ENCODE results near the gene MAPK8IP2. TPM values are rescaled to one million over a fixed set of nuclear protein-coding genes. Genes with fewer than 3 reads are reported as not detected.

MAPK8IP2 gene
- polyA plus RNA-seq, 1 of the 3 experiments (the other 2 are of a cell fraction), result 2.7 TPM

- POLR2A ChIA-PET, result interaction anchor here (0.6 to 1.5 kb wide), 6 partner anchors 12 to 93 kb away, joined by 3 to 7 read pairs (median 4); partner anchors contain the start of genes LMF2, SCO2 and SYCE3
- Histone ChIP-seq H3K4me3 (ENCODE audit: low read depth in 2 of 2, low read length in 1 of 2) (peak overlapping the region in 1 of 2 experiments; percentile 56; a peak in 3 of 4 replicates), H3K27ac (ENCODE audit: low read depth in 2 of 2, low read length in 1 of 2) (peak overlapping the region in 1 of 2 experiments; percentile 62; a peak in 2 of 4 replicates), H3K9me2 (no peaks in the 10 kb centered on the region), H3F3A (replicated peaks; ENCODE audit: insufficient read depth) (no peaks in the 10 kb centered on the region), H3K79me2 (ENCODE audit: insufficient read depth) (no peaks in the 10 kb centered on the region), H3K4me1 (ENCODE audit: control insufficient read depth in 1 of 2, insufficient read depth in 2 of 2, low read depth in 1 of 2, low read length in 1 of 2) (peaks cover 0 to 10% of the 10 kb centered on the region in 2 experiments; a peak in 1 of 4 replicates), H3K9me3 (no peaks in the 10 kb centered on the region), H2AFZ (ENCODE audit: low read depth) (no peak overlapping the region), H3K4me2 (peak overlapping the region; percentile 73; the same call in 1 of the 2 replicates), H3K9ac (no peak overlapping the region), H3K36me3 (replicated peaks in 1 of 2; ENCODE audit: control insufficient read depth in 1 of 2, insufficient read depth in 2 of 2, low read length in 1 of 2) (no peaks in the 10 kb centered on the region), H4K20me1 (ENCODE audit: insufficient read depth) (no peaks in the 10 kb centered on the region), H3K27me3 (ENCODE audit: insufficient read depth) (no peaks in the 10 kb centered on the region)
- WGBS (ENCODE audit: low lambda C conversion rate), result 40% methylated on average over 8 of the region's 52 CpGs
- peak; percentile 2; the same call in 1 of the 2 replicates for TF ChIP-seq REST (IDR thresholded peaks at IDR 0.05; ENCODE audit: low read depth, low read length)
- no peak for TF ChIP-seq TCF12 (IDR thresholded peaks at IDR 0.05)
- no peak for TF ChIP-seq FOXJ3 (CRISPR knock-in tag; IDR thresholded peaks at IDR 0.05)
- peak; percentile 90 for DNase-seq
- CTCF ChIA-PET, result interaction anchor here (0.7 to 2.4 kb wide), 8 partner anchors 12 to 360 kb away, joined by 3 to 17 read pairs (median 4); partner anchors contain the start of genes ARSA, SCO2 and SYCE3
Measured at GRCh38 chr22:50600967-50601668, 525 bp downstream of the MAPK8IP2 start.

GRCh38 chr22:50601669-50602337, 1.2 kb downstream of the MAPK8IP2 start:
- Histone ChIP-seq H3F3A (replicated peaks; ENCODE audit: insufficient read depth) (no peaks in the 10 kb centered on the region), H3K9me2 (no peaks in the 10 kb centered on the region), H3K4me1 (ENCODE audit: control insufficient read depth in 1 of 2, insufficient read depth in 2 of 2, low read depth in 1 of 2, low read length in 1 of 2) (peaks cover 0 to 10% of the 10 kb centered on the region in 2 experiments; a peak in 1 of 4 replicates), H2AFZ (ENCODE audit: low read depth) (no peak overlapping the region), H3K4me3 (ENCODE audit: low read depth in 2 of 2, low read length in 1 of 2) (peak overlapping the region in 1 of 2 experiments; percentile 56; a peak in 1 of 4 replicates), H3K9ac (no peak overlapping the region), H3K4me2 (no peak overlapping the region; the same call in 1 of the 2 replicates), H3K36me3 (replicated peaks in 1 of 2; ENCODE audit: control insufficient read depth in 1 of 2, insufficient read depth in 2 of 2, low read length in 1 of 2) (no peaks in the 10 kb centered on the region), H3K9me3 (no peaks in the 10 kb centered on the region), H4K20me1 (ENCODE audit: insufficient read depth) (no peaks in the 10 kb centered on the region), H3K27ac (ENCODE audit: low read depth in 2 of 2, low read length in 1 of 2) (peak overlapping the region in 1 of 2 experiments; percentile 2; a peak in 1 of 4 replicates), H3K27me3 (ENCODE audit: insufficient read depth) (no peaks in the 10 kb centered on the region), H3K79me2 (ENCODE audit: insufficient read depth) (no peaks in the 10 kb centered on the region)
- DNase-seq, result peak; percentile 36
- CTCF ChIA-PET, result interaction anchor here (0.7 to 2.4 kb wide), 8 partner anchors 12 to 361 kb away, joined by 3 to 17 read pairs (median 4); partner anchors contain the start of genes ARSA, SCO2 and SYCE3
- 84% methylated on average over 9 of the region's 12 CpGs for WGBS (ENCODE audit: low lambda C conversion rate)
- POLR2A ChIA-PET, result interaction anchor here (0.6 to 1.5 kb wide), 6 partner anchors 11 to 94 kb away, joined by 3 to 7 read pairs (median 4); partner anchors contain the start of genes LMF2, SCO2 and SYCE3
- TF ChIP-seq USF1 (IDR thresholded peaks at IDR 0.05; ENCODE audit: borderline replicate concordance, low read depth) (no peak), NRF1 (IDR thresholded peaks at IDR 0.05; ENCODE audit: low read depth, low read length) (no peak), SMC3 (IDR thresholded peaks at IDR 0.05; ENCODE audit: low read depth, low read length) (no peak), SIN3A (IDR thresholded peaks at IDR 0.05; ENCODE audit: borderline replicate concordance, low read depth, low read length) (no peak), PBX3 (IDR thresholded peaks at IDR 0.05) (no peak), EZH2phosphoT487 (IDR thresholded peaks at IDR 0.05; ENCODE audit: borderline replicate concordance, low read depth) (no peak), MEF2A (IDR thresholded peaks at IDR 0.05; ENCODE audit: borderline replicate concordance, low read depth) (no peak), MAX (IDR thresholded peaks at IDR 0.05; ENCODE audit: low read depth) (no peak), ZBTB33 (IDR thresholded peaks at IDR 0.05; ENCODE audit: borderline replicate concordance, low read depth) (no peak)
